ENCODE results near the gene IL1R1.

Gene IL1R1

GRCh38 chr2:102209474-102209873 is 66.9 kb downstream of the IL1R1 start:
- DNase-seq = no peak

- DNase-seq = no peak
These were observed 74.5 kb downstream of the IL1R1 start for GRCh38 chr2:102217032-102217431.

DNA sequence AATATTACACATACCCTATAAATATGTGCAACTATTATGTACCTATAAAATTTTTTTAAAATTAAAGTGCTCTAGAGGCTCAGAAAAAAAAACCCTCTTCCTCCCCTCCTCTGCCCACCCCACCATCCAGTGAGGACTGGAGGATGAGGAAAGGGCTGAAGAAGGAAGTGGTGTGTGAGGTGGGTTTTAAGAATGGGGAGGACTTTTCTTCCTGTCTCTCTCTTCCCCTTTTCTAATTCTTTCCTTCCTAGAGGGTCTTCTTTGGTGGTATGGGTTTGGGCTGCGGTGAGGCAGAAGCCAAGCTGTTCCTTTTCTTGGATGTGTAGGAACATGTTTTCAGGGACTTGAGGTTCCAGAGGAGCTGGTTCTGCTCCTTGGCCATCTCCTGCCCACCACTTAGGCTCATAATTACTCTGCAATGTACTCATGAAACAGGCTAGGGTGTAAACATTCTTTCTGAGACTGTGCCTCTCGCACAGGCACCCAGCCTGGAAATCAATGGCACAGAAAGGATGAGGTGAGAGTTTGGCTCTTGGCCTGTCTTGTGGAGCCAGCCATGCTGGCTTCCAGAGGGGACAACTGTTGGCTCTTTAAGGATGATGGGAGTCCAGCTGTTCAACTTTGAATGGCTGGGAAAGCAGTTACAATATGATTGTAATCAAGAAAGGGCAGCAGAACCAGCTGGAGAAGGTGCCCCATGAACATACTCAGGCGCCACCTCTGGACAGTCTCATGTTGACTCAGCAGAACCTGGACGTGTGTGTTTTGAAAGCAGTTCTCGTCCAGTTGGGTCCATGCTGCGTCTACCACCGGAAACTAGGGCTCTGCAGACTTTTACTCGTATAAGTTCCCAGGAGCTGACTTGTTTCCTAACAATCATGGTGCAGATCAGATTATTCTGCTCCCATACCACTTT is 82.5 kb downstream of the IL1R1 start:
- no peak for DNase-seq

DNA sequence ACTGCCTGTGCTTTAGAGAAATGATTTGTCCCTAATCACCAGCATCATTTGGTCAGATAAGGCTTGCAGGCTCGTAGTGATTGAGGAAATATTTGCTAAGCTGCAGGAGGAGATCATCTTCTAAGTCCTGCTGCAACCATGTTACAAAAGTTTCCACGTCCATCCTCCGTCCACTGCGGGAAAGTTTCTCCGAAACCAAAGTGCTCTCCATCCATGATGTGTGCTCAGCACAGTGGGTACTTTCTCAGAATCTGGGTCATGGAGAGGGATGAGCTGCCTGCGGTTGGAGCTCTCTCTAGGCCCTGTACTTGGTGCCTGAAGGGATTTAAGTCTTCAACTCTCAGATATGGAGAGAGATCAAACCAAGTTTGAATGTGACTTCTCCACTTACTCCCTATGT is 83.6 kb downstream of the IL1R1 start:
- no peak for DNase-seq

- no peak for DNase-seq
These were observed 84.3 kb downstream of the IL1R1 start for GRCh38 chr2:102226612-102227391.

- DNase-seq = no peak
These were observed 86.7 kb downstream of the IL1R1 start for GRCh38 chr2:102229141-102229769.

All from NCI-H1436 (cell line).